Stimulated activated naive CD8-positive, alpha-beta T cell treated with anti-CD3 and anti-CD28 coated beads, Interleukin-15, amount 100 ng/mL, for 72 hours (primary cell): ENCODE measurements around the gene PHF8.
A peak's percentile ranks its signal among the peaks of the same experiment; 100 is the strongest.

Source experiments
- ATAC-seq: fragments of 150-1000 bp; cut with Tn5 transposase; 2 replicates; pipeline ENCODE4 v1.10.0; 2021; ENCODE audit warnings: mild to moderate bottlenecking, moderate library complexity
- DNase-seq, 2 donors: peaks; one replicate each; pipeline ENCODE4 v3.0.0; 2021 to 2022
- H3K27ac Mint-ChIP-seq, 2 donors: one replicate each; pipeline ENCODE4 v1.8.0; 2022; ENCODE audit warnings: mild to moderate bottlenecking in 2 of 2, mixed read lengths in 2 of 2, moderate library complexity in 2 of 2
- H3K27me3 Mint-ChIP-seq: one replicate; pipeline ENCODE4 v1.8.0; 2022; ENCODE audit warnings: mixed read lengths
- H3K4me1 Mint-ChIP-seq: one replicate; pipeline ENCODE4 v1.8.0; 2022; ENCODE audit warnings: mild to moderate bottlenecking, mixed read lengths
- H3K4me3 Mint-ChIP-seq, 2 donors: one replicate each; pipeline ENCODE4 v1.8.0; 2022; ENCODE audit warnings: mild to moderate bottlenecking in 2 of 2, mixed read lengths in 2 of 2, moderate library complexity in 1 of 2
- H3K9me3 Mint-ChIP-seq, 2 donors: one replicate each; pipeline ENCODE4 v1.8.0; 2022; ENCODE audit warnings: mixed read lengths in 2 of 2

Gene PHF8

DNA sequence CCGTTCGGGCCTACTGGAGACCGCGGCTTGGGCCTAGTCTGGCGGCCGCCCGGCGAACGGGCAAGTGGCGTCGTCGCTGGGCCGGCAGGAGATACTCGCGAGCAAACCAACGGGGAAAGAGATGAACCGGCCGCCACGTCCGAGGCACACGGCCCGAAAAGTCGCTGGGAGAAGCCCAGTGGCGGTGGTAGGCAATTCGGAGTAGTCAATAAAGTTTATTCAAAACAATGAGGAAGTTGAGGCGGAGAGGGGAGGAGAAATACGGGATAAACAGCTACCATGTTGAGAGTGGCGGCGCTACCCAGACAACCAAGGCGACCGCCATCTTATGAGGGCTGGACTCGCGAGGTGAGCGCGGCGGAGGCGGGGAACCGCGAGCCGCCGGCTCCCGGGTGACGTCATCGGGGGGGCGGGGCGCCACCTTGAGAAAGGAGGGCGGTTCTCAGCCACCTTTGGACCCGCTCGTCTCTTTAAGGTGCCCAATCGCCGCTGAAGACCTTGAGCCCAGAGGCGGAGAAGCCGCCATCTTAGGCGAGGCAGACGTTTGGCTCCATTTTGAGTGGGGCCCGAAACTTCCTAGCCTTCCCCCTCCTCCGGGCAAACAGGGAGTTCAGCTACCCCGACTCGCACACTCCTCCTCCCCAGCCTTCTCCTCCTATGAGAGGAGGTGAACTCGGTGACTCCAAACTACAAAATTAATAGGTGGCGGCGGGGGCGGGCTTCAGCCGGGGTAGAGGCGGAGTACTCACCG is at the start of gene PHF8:
Gene PHF8 (minus strand): TSS at position 348 of the 751 bp plus-strand sequence. CDS start 1,745 bp downstream, outside the sequence.
- DNase-seq (peak; percentile 91 to 96), ATAC-seq (peak; percentile 91)
- no peaks in the 10 kb centered on the region for H3K9me3 Mint-ChIP-seq

DNA sequence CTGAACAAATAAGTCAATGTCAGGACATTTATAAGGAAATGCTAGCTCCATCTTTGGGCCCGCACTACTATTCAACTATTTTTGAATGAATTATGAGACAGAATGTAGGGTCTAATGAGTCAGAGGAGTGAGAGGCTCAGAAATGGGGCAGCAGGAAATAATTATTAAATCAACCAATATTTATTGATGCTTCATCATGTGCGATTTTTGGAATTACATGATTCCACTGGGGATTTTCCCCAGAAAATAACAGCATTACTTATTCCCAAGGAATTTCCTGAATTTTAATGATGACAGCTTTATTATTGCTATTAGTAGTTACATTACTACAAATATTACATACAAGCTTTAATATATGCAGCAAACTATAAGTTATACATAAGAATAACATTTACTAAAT is 49.3 kb upstream of the PHF8 start:
- ATAC-seq (no peak), DNase-seq (no peak)
- H3K4me3 Mint-ChIP-seq = no peak overlapping the region
- no peaks in the 10 kb centered on the region for H3K27me3 Mint-ChIP-seq
- no peak overlapping the region for H3K27ac Mint-ChIP-seq
- no peaks in the 10 kb centered on the region for H3K4me1 Mint-ChIP-seq
- no peaks in the 10 kb centered on the region for H3K9me3 Mint-ChIP-seq

More for the DNA sequence above, at the start of gene PHF8:
- H3K27ac Mint-ChIP-seq = peak within 1 kb of the TSS; percentile 96 to 98
- H3K4me3 Mint-ChIP-seq = peak within 1 kb of the TSS; percentile 82 to 93
- peaks cover 16% of the 10 kb centered on the region for H3K4me1 Mint-ChIP-seq
- no peaks in the 10 kb centered on the region for H3K27me3 Mint-ChIP-seq

DNA sequence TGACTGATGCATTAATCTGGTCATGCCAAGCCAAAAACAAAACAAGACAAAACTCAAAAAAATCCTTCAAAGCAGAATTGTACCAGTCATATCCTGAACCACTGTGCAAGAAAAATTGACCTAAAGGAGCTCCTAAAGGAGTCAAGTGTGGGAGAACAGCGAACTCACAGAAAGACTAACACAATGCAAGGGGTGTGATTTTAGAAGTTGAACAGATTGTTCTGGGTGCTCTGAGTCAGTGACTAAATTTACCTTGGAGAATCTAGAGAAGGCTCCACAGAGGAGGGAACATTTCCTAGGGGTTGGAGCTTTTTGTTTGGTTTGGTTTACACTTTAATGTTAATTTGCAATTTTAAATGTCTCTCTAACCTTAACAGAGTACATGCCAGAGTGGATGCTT is 48.9 kb upstream of the PHF8 start:
- H3K27me3 Mint-ChIP-seq = no peaks in the 10 kb centered on the region
- no peak overlapping the region for H3K27ac Mint-ChIP-seq
- no peak overlapping the region for H3K4me3 Mint-ChIP-seq

DNA sequence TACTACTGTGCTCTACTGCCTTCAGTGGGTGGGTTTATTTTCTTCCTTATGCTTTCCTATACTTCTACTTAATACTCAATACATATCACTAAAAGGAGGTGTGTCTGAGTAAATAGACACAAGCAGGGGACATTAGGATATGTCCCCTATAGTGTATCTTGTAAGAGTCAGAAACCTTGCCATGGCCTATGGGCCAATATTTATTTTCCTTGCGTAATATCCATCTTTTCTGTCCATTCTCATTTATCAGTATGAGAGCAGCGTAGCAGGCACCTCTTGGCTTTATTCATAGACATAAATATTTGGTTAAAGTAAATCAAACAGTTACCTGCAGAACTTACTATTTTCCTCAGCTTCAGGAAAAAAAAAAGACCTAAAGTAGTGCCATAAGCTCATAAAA is 46.6 kb upstream of the PHF8 start:
- Mint-ChIP-seq H3K9me3 (no peaks in the 10 kb centered on the region), H3K4me3 (no peak overlapping the region), H3K27me3 (no peaks in the 10 kb centered on the region), H3K27ac (no peak overlapping the region), H3K4me1 (no peaks in the 10 kb centered on the region)
- DNase-seq = no peak
- ATAC-seq = no peak

More for the DNA sequence above, 48.9 kb upstream of the PHF8 start:
- no peaks in the 10 kb centered on the region for H3K9me3 Mint-ChIP-seq
- DNase-seq (no peak), ATAC-seq (no peak)
- H3K4me1 Mint-ChIP-seq = no peaks in the 10 kb centered on the region

DNA sequence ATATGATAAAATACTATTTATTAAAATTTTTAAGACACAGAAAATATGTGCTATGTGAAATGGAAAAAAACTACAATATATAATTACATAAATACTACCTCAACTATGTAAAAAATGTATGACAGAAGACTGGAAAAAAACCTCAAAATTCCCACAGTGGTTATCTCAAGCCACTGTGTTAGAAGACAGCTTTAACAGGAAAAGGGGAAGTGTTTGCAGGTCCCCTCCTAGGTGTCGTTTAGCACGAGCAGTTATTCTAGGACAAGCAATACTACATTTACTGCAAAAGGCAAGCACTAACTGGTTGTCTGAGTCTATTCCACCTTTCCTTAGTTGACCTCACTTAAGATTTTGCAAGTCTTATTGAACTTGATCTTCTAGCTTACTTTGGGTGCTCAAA is 44.9 kb upstream of the PHF8 start:
- H3K27me3 Mint-ChIP-seq = no peaks in the 10 kb centered on the region
- DNase-seq (no peak), ATAC-seq (no peak)
- no peaks in the 10 kb centered on the region for H3K4me1 Mint-ChIP-seq
- H3K9me3 Mint-ChIP-seq = no peaks in the 10 kb centered on the region
- no peak overlapping the region for H3K4me3 Mint-ChIP-seq
- H3K27ac Mint-ChIP-seq = no peak overlapping the region

DNA sequence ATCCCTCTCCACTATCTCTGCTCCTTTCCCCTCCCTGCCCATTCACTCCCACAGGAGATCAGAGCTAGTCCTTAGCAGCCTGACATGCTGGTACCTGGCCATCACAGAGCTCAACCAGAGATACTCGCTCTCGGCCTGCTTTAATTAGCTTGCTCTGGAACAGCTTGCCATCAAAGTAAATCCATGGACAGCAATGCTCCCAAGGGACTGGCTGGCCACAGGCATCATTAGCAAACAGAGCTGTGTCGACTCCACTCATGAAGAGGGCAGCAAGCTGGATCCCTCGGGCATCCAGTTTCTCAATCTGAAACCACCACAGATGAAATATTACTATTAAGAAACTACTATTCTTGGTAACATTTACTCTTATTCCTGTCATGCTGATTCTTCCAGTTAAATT is 43.4 kb upstream of the PHF8 start:
- Mint-ChIP-seq H3K27ac (no peak overlapping the region), H3K4me3 (no peak overlapping the region), H3K9me3 (no peaks in the 10 kb centered on the region), H3K4me1 (no peaks in the 10 kb centered on the region), H3K27me3 (no peaks in the 10 kb centered on the region)
- ATAC-seq (no peak), DNase-seq (no peak)

DNA sequence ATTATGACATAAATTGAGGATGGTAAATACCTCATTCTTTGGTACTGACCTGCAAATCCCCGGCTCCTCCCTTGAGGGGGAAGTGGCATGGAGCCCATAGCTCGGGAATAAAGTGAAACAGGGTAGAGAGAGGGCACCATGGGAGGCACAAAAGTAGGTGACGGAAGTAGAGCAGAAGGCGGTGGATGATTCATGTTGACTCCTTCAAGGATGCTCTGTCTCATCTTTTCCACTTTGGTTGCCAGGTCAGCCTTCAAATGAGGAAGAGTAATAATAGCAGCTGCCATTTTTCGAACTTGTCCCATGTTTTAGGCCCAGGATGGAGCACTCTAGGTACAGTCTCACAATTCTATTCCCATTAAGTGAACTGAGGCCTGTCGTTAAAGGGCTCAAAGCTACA is 41.4 kb upstream of the PHF8 start:
- Mint-ChIP-seq H3K4me1 (no peaks in the 10 kb centered on the region), H3K27ac (peak overlapping the region; percentile 76 to 79), H3K27me3 (no peaks in the 10 kb centered on the region), H3K9me3 (no peaks in the 10 kb centered on the region), H3K4me3 (no peak overlapping the region)
- DNase-seq = no peak
- ATAC-seq = no peak

DNA sequence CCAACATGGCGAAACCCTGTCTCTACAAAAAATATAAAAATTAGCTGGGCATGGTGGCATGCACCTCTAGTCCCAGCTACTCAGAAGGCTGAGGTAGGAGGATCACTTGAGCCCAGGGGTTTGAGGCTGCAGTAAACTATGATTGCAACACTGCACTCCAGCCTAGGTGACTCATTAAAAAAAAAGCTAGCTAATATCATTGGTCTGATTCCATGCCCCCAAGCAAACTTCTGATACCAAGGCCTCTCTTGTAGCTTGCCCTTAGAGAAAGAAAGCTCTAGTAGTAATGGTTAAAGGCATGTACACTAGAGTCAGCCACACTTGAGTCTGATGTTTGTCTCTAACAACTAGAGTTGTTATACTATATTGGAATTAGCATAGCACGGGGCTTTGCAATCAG is 32.6 kb upstream of the PHF8 start:
- DNase-seq (no peak), ATAC-seq (no peak)
- no peaks in the 10 kb centered on the region for H3K9me3 Mint-ChIP-seq
- H3K27ac Mint-ChIP-seq = no peak overlapping the region
- no peak overlapping the region for H3K4me3 Mint-ChIP-seq
- no peaks in the 10 kb centered on the region for H3K27me3 Mint-ChIP-seq
- H3K4me1 Mint-ChIP-seq = no peaks in the 10 kb centered on the region

DNA sequence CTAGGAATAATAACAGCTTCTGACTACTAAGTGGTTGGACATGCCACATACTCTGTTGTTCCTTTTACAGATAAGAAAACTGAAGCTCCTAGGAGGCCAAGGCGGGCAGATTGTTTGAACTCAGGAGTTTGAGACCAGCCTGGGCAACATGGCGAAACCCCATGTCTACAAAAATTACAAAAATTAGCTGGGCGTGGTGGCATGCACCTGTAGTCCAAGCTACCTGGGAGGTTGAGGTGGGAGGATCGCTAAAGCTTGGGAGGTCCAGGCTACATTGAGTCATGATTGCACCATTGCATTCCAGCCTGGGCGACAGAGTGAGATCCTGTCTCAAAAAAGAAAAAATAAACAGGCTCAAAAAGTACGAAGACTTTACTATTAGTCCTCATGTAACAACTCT is 30.6 kb upstream of the PHF8 start:
- no peak for ATAC-seq
- no peaks in the 10 kb centered on the region for H3K27me3 Mint-ChIP-seq

DNA sequence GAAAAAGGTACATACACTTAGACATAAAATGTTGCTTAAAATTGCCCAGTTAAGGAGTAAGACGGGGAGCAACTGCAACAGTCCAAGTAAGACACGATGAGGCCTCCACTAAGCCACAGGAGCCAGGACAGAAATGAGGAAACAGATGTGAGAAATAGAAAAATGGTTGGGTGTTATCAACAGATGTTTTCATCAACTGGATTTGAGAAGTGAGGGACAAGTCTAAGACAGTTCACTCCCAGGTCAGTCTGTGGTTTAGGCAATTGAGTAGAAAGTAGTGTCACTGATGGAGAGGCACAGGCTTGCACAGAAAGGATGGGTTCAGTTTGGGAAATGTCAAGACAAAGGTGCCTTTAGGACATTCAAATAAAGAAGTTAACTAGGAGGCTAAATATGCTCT is 23.5 kb upstream of the PHF8 start:
- Mint-ChIP-seq H3K9me3 (no peaks in the 10 kb centered on the region), H3K4me3 (no peak overlapping the region), H3K27me3 (no peaks in the 10 kb centered on the region), H3K27ac (peak overlapping the region in 1 of 2 donors; percentile 64), H3K4me1 (no peaks in the 10 kb centered on the region)
- DNase-seq (no peak), ATAC-seq (no peak)

More for the DNA sequence above, 30.6 kb upstream of the PHF8 start:
- Mint-ChIP-seq H3K9me3 (no peaks in the 10 kb centered on the region), H3K4me3 (no peak overlapping the region), H3K27ac (no peak overlapping the region), H3K4me1 (no peaks in the 10 kb centered on the region)
- no peak for DNase-seq

DNA sequence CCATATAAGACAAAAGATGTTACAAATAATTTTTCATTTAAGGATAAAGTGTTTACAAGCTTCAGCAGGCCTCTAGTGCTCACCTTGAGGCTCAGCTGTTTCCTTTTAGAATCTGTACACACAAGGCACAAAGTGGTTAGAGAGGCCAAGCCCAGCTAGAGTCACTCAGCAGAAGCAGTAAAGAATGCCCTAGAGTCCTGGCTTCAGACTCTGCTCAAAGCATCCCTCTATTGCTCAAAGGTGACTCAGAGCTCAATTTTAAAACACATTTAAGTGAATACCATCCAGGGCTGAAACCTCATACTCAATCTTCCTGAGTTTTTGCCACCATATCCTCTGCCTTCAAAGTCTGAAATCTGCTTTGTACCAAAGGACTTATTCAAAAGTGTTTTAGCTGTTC is 22.6 kb upstream of the PHF8 start:
- Mint-ChIP-seq H3K27me3 (no peaks in the 10 kb centered on the region), H3K4me3 (no peak overlapping the region), H3K27ac (no peak overlapping the region), H3K9me3 (no peaks in the 10 kb centered on the region), H3K4me1 (no peaks in the 10 kb centered on the region)
- DNase-seq (no peak), ATAC-seq (no peak)

DNA sequence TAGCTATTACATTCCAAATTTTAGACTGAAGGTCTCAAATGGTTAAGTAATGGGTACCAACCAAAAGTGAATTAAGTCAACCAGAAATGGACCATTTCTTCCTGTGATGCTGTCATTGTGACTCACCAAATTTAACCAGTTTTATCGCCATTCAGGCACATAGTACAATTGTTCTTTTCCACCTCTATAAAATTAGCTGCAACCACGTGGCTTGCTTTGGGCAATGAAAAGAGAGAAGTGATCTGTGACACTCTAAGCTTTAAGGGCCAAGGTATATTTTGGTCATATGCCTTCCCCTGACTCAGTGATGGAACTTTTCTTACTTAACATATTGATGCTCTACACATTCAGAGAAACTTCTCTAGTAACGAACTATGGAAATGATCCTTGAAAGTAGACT is 20.3 kb upstream of the PHF8 start:
- Mint-ChIP-seq H3K4me3 (no peak overlapping the region), H3K4me1 (no peaks in the 10 kb centered on the region), H3K27ac (peak overlapping the region in 1 of 2 donors; percentile 34), H3K27me3 (no peaks in the 10 kb centered on the region), H3K9me3 (no peaks in the 10 kb centered on the region)
- no peak for DNase-seq
- no peak for ATAC-seq

DNA sequence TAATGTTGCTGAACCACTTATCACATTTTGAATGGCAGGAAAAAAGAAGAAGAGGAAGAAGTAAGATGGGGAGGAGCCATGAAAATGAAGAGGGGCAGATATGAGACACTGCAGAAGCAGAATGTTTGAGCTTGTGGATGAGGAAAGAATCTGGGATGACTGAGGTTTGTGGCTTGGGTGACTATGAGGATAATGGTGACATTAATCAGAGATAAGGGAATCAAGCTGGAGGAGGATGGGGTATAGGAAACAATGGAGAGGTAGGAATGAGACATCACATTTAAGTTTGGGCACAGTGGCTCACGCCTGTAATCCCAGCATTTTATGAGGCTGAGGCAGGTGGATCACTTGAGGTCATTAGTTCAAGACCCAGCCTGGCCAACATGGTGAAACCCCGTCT is 19.1 kb upstream of the PHF8 start:
- ATAC-seq = no peak
- DNase-seq = no peak
- Mint-ChIP-seq H3K9me3 (no peaks in the 10 kb centered on the region), H3K27ac (no peak overlapping the region), H3K4me3 (no peak overlapping the region), H3K27me3 (no peaks in the 10 kb centered on the region), H3K4me1 (no peaks in the 10 kb centered on the region)

DNA sequence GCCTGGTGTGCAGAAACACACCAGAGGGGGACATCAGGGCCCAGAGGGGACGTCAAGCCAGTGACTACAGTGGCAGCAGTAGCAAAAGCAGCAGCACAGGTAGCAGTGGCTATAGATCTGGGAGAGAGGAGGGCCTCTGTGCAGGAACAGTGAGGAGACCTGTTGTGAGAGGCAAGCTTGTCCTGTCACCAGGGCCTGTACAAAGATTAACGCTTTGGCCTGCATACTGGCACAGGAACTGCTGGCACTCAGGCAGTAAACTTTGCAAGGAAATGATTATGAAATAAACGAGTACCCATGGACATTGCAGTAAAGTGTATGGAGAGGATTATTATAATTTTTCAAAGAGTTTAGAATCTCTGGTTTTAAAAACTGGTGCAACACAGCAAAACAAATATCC is 5.5 kb upstream of the PHF8 start:
- H3K9me3 Mint-ChIP-seq = no peaks in the 10 kb centered on the region
- no peaks in the 10 kb centered on the region for H3K27me3 Mint-ChIP-seq
- no peak for ATAC-seq
- H3K4me1 Mint-ChIP-seq = peaks cover 9% of the 10 kb centered on the region
- DNase-seq = no peak
- no peak overlapping the region for H3K27ac Mint-ChIP-seq
- H3K4me3 Mint-ChIP-seq = no peak overlapping the region

DNA sequence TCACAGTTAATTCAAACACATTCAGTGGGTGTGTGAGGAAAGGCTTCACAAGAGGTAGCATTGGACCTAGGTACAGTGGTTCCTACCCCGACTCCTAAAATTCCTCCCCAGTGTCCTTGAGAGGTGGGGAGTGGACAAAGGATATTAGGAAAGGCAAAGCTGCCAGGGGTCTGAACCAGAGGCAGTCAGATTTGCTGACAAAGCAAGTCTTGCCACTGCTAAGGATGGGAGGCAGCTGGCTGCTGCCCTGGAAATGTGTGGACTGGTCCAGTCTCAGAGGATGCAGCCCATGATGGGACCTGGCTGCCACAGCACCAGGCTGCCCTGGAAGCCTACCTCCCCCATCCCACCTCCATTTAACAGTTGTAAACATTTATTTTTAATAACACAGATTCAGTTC is 4.1 kb upstream of the PHF8 start:
- DNase-seq (no peak), ATAC-seq (no peak)
- Mint-ChIP-seq H3K9me3 (no peaks in the 10 kb centered on the region), H3K4me3 (no peak overlapping the region), H3K27ac (no peak overlapping the region), H3K4me1 (peaks cover 9% of the 10 kb centered on the region), H3K27me3 (no peaks in the 10 kb centered on the region)

DNA sequence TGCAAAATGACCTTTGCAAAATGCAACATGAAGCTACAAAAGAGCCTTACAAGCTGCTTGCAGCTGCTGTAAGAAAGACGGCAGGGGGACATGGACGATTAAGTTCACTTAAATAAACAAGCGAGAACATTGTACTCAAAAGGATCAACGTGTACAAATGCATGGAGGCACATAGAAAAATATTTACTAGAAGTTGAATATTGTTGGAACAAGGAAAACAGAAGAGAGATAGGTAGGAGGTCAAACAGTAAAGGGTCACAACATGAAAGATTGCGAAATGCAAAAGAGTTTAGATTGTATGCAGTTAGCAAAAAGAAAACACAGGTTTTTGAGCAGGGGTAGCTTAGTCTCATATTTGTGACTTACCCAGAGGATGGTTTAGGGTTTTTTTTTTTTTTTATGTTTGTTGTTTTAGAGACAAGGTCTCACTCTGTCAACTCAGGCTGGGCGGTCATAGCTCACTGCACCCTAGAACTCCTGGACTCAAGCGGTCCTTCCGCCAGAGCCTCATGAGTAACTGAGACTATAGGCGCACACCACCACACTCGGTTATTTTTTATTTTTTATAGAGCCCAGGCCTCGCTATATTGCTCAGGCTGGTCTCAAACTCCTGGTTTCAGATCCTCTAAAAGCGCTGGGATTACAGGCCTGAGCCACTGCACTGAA is 1.4 kb upstream of the PHF8 start:
- Mint-ChIP-seq H3K27me3 (no peaks in the 10 kb centered on the region), H3K4me3 (peak overlapping the region; percentile 82 to 93), H3K4me1 (peaks cover 11% of the 10 kb centered on the region), H3K9me3 (no peaks in the 10 kb centered on the region), H3K27ac (peak overlapping the region in 1 of 2 donors; percentile 74)
- no peak for DNase-seq
- ATAC-seq = no peak
